Stimulated activated CD8-positive, alpha-beta memory T cell treated with anti-CD3 and anti-CD28 coated beads, Interleukin-15, amount 100 ng/mL, for 4 hours (primary cell): ENCODE data around the gene TMEM11.

Experiments
- DNase-seq, 2 donors: peaks; one replicate each; pipeline ENCODE4 v3.0.0-alpha.2; 2020; ENCODE audit warnings: low read depth in 2 of 2

TMEM11 gene

GRCh38 chr17:21186399-21187187 is 27.4 kb downstream of the TMEM11 start:
- no peak for DNase-seq

DNA sequence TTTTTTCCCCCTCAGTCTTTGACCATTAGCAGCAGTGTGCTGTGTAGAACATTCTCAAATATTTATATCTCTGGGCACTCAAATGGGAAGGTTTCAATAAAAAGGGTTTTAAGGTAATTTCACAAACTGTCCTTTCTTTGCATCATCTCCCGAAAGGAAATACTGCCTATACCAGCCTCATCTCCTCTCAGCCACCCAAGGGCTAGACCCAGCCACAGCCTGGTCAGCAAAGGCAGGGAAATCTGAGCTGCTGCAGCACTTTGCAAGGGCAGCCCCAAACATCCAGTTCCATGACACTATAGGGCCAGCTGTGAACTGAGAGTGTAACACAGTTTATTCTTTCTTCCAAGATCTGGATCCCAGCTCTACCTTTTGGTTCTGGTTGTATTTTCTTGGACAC is 28.9 kb downstream of the TMEM11 start:
- DNase-seq, result no peak

DNA sequence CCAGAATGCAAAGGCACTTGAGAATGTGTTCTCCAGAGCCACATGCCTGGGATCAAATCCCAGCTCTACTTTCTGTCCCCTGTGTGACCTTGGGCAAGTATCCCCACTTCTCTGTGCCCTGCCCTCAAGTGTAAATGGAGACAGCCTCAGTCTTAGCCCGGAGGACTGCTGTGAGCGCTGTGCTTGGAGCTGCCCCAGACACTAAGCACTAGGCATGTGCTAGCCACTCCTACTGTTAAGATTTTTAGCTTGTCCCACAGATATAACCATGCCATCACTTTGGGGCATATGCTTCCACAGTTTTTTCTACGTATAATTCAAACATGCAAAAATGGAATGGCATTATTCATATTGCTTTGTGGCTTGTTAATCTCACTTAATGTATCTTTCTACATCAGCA is 29.4 kb downstream of the TMEM11 start:
- DNase-seq, result no peak

DNA sequence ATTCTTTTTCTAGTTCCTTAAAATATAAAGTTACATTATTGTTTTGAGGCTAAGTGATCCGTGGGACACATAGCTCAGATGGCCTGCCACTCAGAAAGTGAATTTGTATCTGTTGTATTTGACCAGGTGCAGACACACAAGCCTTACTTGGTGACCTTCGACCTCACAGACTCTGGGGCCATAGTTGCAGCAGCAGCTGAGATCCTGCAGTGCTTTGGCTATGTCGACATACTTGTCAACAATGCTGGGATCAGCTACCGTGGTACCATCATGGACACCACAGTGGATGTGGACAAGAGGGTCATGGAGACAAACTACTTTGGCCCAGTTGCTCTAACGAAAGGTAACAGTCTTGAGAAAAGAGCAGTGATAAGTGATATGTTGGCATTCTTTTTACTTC is 30.5 kb downstream of the TMEM11 start:
- DNase-seq, result no peak

GRCh38 chr17:21177854-21178600 is 35.9 kb downstream of the TMEM11 start:
- DNase-seq, result no peak

DNA sequence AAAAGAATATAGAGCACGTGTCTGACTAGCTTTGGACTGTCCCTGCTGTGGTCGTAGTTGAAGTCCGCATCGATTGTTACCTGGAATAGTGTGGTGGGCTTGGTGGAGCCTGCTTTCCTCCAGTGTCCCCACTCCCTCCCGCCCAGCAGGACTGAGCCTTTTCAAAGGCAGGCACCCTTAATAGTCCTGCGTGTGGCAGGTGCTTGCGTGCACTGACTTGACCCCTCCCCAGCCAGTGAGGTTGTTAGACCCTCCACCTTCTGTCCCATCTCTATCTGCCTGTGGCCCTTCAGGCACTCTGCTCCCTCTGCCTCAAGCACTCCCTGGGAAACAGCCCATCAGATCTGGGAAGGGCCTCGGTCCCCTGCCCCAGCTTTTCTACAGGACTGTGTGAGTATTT is 36.6 kb downstream of the TMEM11 start:
- DNase-seq, result no peak

- no peak for DNase-seq
These were observed 37.1 kb downstream of the TMEM11 start for GRCh38 chr17:21176773-21177395.

- no peak for DNase-seq
These were observed 39.2 kb downstream of the TMEM11 start for GRCh38 chr17:21174713-21175112.

GRCh38 chr17:21174186-21174585 is 39.8 kb downstream of the TMEM11 start:
- DNase-seq, result no peak

DNA sequence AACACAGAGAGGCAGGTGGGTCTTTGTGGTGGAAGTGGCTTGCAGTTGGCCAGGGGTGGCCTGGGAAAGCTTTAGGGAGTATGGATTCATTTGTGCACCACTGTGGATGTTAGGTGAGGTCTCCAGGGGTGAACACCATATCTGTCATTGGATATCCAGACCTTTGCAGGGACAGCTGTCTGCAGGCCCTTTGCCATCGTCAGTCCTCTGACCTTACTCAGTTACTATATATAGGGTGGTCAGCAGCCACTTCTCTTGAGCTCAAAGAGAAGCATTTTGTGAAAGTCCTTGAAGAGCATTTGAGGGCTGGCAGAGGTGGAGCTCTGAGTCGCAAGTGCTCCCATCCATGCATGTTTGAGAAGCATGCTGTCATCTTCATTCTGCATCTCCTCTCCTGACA is 40.4 kb downstream of the TMEM11 start:
- DNase-seq, result no peak

DNA sequence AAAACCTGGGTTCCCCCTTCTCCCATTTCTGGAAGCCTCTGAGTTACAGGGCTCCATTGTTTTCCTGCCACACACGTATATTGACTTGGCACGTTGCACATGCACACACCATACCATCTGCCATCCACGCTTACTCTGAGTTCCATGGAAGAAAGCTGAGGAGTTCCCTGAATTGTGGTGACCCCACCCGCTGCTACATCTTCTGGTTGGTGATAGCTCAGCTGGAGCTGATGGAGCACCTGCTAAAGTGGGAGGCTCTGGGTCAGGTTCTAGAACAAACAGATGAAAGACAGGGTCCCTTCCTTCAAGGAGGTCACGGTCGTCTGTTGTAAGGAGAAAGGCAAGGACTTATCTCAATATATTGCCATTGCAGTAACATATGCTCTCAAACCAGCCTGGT is 41.1 kb downstream of the TMEM11 start:
- DNase-seq, result no peak

- DNase-seq, result no peak
These were observed 41.9 kb downstream of the TMEM11 start for GRCh38 chr17:21171970-21172510.

- no peak for DNase-seq
These were observed 42.5 kb downstream of the TMEM11 start for GRCh38 chr17:21171309-21171922.

- no peak for DNase-seq
These were observed 43.2 kb downstream of the TMEM11 start for GRCh38 chr17:21170809-21171208.

- DNase-seq, result no peak
These were observed 44.5 kb downstream of the TMEM11 start for GRCh38 chr17:21169496-21169895.

DNA sequence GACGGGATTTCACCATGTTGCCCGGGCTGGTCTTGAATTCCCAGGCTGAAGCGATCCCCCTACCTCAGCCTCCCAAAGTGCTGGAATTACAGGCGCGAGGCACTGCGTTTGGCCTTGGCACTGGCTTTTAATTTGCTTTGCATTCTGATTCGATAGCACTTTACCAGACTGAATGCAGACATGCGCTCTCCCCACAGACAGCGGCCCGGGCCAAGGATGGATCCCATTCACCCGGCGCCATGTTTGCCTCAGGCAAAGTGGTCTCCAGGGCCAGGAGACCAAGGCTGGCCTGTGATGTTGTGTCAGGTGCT is 45.5 kb downstream of the TMEM11 start:
- no peak for DNase-seq

DNA sequence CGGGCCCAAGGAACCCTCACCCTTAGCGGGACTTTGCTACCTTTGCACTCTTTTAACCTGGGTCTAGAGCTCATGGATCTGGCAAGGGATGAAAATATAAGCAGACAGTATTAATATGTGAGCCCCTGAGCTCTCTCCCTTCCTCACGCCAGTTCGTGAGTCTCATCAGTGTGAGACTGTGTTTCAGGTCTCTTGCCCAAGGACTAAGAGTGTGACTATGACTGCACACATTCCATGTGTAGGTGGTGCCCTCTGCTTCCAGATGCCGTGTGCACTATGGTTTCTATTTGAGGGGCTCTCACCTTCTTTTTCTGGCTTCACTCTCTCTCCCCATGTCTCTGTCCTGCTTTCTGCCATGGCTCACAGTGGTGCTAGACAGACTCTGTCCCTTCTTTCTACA is 46.7 kb downstream of the TMEM11 start:
- no peak for DNase-seq

DNA sequence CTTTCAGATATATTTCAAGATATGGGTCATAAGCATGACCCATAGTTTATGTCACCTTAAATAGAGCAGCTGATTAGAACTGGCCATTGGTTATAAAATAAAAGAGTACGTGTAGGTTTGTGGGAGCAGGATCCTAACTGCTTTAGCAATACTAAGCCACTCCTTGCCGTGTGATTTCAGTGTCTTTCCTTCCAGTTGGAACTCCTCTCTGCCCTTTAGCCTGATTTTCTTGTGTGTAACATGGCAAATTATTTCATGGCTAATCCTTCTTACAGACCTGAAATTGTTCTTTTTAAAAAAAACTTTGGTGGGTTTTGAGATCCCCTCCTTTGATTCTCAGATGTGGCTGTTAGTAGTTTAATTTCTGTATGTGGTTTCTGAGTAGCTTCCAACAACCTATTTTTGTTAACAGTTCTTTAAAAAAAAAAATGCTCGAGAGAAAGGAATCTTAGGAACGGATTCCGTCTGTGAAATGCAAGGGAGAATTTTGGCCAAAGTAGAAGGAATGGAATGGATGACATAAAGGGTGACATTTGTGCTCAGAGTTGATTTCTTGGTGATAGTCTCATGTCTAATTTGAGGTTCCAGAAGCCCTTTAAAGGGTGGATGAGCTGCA is 47.3 kb downstream of the TMEM11 start:
- no peak for DNase-seq

DNA sequence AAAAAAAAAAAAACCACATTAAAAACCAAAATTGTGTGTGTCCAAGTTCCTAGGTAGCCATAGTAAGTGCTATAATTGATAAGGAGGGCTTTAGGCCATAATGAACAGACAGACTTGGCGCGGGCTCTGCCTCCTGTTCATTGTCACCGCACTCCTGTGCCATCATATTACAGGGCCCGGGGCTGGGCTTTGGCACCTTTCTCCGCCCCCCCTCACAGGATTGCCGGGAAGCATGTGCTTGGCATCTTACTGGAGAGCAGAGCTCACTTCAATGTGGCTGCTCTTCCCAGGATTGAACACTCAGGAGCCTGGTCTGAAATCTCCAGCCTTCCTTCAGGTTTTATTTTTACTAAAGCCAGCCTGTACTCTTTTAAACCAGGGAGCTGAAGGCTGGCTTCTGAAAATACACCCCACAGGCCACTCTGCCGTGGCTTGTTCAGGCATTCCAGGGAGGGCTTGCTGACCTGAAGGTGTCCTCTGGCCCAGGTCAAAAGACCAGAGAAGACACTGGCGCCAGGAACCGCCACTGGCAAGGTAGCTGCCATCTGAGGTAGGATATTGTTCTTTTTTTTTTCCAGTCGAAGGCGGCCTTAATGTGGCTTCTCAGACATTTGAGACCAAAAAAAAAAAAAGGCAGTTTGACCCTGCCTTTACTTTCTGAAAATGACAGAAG is 47.9 kb downstream of the TMEM11 start:
- DNase-seq, result no peak

DNA sequence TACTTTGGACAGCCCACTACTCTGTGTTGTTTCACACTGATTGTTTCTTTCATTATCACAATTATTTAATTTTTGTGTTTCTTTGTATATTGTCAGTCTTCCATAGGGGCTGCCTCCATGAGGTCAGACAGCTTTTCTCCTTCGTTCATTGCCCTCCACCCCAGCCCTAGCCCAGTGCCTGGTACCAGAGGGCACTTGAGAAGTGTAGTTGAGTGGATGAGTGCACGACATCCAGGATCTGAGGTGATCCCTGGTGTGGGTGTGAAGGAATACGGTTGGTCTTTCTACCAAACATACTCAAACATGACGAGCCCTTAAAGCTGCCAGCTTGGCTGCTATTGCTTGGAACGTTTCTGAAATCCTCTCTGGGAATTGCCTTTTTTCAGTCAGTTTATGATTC is 49.3 kb downstream of the TMEM11 start:
- DNase-seq, result no peak

DNA sequence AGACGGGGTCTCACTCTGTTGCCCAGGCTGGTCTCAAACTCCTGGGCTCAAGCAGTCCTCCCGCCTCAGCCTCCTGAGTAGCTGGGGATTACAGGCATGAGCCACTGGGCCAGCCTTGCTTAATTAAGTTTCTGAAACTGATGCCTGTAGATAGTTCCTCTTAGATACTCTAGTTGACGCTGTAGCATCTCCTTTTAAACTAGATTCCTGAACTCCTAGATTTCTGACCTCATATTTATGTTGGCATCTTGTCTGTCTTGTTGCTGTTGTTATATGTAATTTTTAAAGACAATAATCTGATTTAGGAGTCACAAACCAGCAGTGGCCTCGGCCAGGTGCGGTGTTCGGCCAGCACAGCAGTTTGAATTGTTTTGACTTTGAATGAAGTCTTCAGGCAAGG is 49.7 kb downstream of the TMEM11 start:
- no peak for DNase-seq
